Measurements from ENCODE around the gene DPCD.

DNA sequence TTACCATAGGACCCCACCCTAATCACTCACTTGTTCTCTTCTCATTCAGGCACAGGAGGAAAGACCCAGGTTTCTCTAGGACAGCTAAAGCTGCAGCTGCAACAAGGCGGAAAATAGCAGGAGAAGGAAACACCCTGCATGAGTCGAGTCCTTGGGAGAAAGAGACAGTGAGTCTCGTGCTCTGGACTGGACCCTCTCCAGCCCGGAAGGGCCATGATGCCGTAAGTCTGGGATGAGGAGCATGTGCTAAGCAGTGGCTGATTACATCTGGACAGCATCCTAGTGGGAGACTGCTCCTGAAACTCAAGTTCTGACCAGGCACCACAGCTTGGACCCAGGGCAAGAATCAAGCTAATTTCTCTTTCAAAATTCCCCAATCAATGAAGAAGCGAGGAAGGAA lies 67.4 kb downstream of the DPCD start:
- TF ChIP-seq, protein P1, sequence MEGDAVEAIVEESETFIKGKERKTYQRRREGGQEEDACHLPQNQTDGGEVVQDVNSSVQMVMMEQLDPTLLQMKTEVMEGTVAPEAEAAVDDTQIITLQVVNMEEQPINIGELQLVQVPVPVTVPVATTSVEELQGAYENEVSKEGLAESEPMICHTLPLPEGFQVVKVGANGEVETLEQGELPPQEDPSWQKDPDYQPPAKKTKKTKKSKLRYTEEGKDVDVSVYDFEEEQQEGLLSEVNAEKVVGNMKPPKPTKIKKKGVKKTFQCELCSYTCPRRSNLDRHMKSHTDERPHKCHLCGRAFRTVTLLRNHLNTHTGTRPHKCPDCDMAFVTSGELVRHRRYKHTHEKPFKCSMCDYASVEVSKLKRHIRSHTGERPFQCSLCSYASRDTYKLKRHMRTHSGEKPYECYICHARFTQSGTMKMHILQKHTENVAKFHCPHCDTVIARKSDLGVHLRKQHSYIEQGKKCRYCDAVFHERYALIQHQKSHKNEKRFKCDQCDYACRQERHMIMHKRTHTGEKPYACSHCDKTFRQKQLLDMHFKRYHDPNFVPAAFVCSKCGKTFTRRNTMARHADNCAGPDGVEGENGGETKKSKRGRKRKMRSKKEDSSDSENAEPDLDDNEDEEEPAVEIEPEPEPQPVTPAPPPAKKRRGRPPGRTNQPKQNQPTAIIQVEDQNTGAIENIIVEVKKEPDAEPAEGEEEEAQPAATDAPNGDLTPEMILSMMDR (conservative IDR thresholded peaks at IDR 0.05; ENCODE audit: low read length): no peak
- no peak for TF ChIP-seq EZH2phosphoT487 (IDR thresholded peaks at IDR 0.05; ENCODE audit: borderline replicate concordance, low read depth, low read length)

All from OCI-LY7 (cell line).